K562 (cell line): ENCODE data around the gene CYP11A1.

ENCODE experiments used
- CTCF ChIP-seq, 3 experiments: IDR thresholded peaks in 2 of 3; conservative IDR thresholded peaks in 1 of 3; 2 replicates each; pipeline ENCODE4 v1.5.1; 2011 to 2012; ENCODE audit warnings: low read length in 3 of 3, mild to moderate bottlenecking in 3 of 3, control low read depth in 2 of 3, improper control_type of control experiment in 1 of 3, inconsistent platforms in 1 of 3, low read depth in 1 of 3, mixed read lengths in 1 of 3, moderate library complexity in 1 of 3; ENCODE audit not compliant: insufficient read depth in 2 of 3
- ELK1 ChIP-seq: sonication (generic); formaldehyde crosslinking; IDR thresholded peaks from 2 replicates; pipeline ENCODE4 v1.8.1; 2022; ENCODE audit warnings: missing genetic modification reagents
- PHF20 ChIP-seq: fragments of 450-650 bp; IDR thresholded peaks from 2 replicates; pipeline ENCODE4 v1.6.1; 2018; ENCODE audit not compliant: partially characterized antibody
- POLR2AphosphoS2 ChIP-seq: IDR thresholded peaks from 2 replicates; pipeline ENCODE4 v1.6.1; 2012; ENCODE audit warnings: low read length, improper control_type of control experiment
- SETDB1 ChIP-seq: IDR thresholded peaks from one replicate; pipeline ENCODE4 v1.6.1; 2012; ENCODE audit warnings: low read length, control low read depth, inconsistent platforms
- SIN3B ChIP-seq: fragments of 450-650 bp; IDR thresholded peaks from 2 replicates; pipeline ENCODE4 v1.6.1; 2017; ENCODE audit warnings: low read depth, mild to moderate bottlenecking, moderate library complexity
- SP1 ChIP-seq: sonication (generic); formaldehyde crosslinking; IDR thresholded peaks from 2 replicates; pipeline ENCODE4 v1.8.1; 2022; ENCODE audit warnings: mild to moderate bottlenecking, missing genetic modification reagents
- ZNF395 ChIP-seq: fragments of 200-800 bp; sonication (Bioruptor generic); IDR thresholded peaks from 2 replicates; pipeline ENCODE4 v1.6.1; 2017; ENCODE audit warnings: missing genetic modification characterization, missing compliant biosample characterization
- TF ChIP-seq, protein P1 (sequence below): fragments of 450-650 bp; formaldehyde crosslinking; IDR thresholded peaks from 2 replicates; pipeline ENCODE4 v1.4.0; 2022; ENCODE audit warnings: missing genetic modification characterization
- TF ChIP-seq, protein P2 (sequence below): sonication (generic); formaldehyde crosslinking; IDR thresholded peaks from 2 replicates; pipeline ENCODE4 v1.8.0; 2022; ENCODE audit warnings: missing genetic modification reagents, mild to moderate bottlenecking, moderate library complexity, borderline replicate concordance
- TF ChIP-seq, protein P3 (sequence below): IDR thresholded peaks from 3 replicates; pipeline ENCODE4 v1.6.1; 2011; ENCODE audit warnings: borderline replicate concordance, mild to moderate bottlenecking; ENCODE audit not compliant: insufficient read length, insufficient read depth

DNA sequence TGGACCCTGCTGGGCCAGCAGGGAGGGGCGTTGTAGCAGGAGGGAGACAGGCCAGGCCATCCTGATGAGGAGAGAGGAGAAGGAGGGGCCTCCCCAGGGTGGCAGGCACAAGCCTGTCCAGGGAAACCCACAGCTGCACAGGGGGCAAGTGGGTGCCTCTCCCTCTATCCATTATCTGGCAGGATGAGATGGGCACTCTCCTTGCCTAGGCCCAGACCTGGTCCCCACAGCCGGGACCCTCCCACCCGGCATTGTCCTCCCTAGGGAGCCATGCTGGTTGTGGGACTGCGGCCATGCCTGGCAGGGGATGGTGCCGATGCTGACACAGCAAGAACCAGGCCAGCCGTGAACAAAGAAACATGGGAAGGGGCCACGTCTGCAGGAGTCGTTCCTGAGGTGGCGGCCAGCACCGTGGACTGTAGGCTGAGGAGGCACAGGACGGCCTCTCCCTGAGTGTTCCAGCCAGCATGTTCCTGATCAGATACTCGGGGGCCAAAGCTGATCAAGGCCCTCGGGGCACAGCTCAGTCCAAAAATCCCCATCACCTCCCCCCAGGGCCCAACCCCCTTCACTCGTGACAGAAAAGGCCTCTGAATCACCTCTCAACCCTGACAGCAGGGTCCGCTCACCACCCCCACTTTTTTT lies 19.2 kb upstream of the CYP11A1 start:
- TF ChIP-seq, protein P1, sequence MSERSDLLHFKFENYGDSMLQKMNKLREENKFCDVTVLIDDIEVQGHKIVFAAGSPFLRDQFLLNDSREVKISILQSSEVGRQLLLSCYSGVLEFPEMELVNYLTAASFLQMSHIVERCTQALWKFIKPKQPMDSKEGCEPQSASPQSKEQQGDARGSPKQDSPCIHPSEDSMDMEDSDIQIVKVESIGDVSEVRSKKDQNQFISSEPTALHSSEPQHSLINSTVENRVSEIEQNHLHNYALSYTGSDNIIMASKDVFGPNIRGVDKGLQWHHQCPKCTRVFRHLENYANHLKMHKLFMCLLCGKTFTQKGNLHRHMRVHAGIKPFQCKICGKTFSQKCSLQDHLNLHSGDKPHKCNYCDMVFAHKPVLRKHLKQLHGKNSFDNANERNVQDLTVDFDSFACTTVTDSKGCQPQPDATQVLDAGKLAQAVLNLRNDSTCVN (CRISPR knock-in tag): no peak
- TF ChIP-seq, protein P2, sequence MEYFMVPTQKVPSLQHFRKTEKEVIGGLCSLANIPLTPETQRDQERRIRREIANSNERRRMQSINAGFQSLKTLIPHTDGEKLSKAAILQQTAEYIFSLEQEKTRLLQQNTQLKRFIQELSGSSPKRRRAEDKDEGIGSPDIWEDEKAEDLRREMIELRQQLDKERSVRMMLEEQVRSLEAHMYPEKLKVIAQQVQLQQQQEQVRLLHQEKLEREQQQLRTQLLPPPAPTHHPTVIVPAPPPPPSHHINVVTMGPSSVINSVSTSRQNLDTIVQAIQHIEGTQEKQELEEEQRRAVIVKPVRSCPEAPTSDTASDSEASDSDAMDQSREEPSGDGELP: no peak
- TF ChIP-seq ZNF395 (CRISPR knock-in tag) (no peak), POLR2AphosphoS2 (no peak), ELK1 (CRISPR knock-in tag) (no peak), SP1 (no peak), SETDB1 (no peak), SIN3B (no peak), CTCF (IDR thresholded peaks at IDR 0.05 in 2 of 3, conservative IDR thresholded peaks at IDR 0.05 in 1 of 3; ENCODE audit: insufficient read depth in 2 of 3, low read depth in 1 of 3, low read length in 3 of 3) (no peak), PHF20 (no peak)
- TF ChIP-seq, protein P3, sequence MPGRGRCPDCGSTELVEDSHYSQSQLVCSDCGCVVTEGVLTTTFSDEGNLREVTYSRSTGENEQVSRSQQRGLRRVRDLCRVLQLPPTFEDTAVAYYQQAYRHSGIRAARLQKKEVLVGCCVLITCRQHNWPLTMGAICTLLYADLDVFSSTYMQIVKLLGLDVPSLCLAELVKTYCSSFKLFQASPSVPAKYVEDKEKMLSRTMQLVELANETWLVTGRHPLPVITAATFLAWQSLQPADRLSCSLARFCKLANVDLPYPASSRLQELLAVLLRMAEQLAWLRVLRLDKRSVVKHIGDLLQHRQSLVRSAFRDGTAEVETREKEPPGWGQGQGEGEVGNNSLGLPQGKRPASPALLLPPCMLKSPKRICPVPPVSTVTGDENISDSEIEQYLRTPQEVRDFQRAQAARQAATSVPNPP: no peak
